Spleen (tissue), 11 donors: ENCODE measurements around the gene ROCK1. TPM values are rescaled to one million over a fixed set of nuclear protein-coding genes. Genes with fewer than 3 reads are reported as not detected.
A peak's percentile ranks its signal among the peaks of the same experiment; 100 is the strongest.

ENCODE experiments used
- DNase-seq: peaks from one replicate; pipeline ENCODE4 v3.0.0-alpha.2; 2020
- H3K27ac ChIP-seq, 8 donors: fragments of 200-600 bp; sonication (generic) in 7 of 8; 1 replicate in 4 of 8; 2 replicates in 4 of 8; pipeline versions ENCODE4 v1.5.0 to v1.8.0; 2016 to 2021; ENCODE audit warnings: inconsistent platforms in 4 of 8, mild to moderate bottlenecking in 4 of 8, moderate library complexity in 1 of 8
- H3K27me3 ChIP-seq, 7 donors: fragments of 200-600 bp; sonication (generic) in 6 of 7; replicated peaks in 1 of 7; 1 replicate in 4 of 7; 2 replicates in 3 of 7; pipeline versions ENCODE4 v1.5.0 to v1.8.0; 2016 to 2021; ENCODE audit warnings: inconsistent platforms in 3 of 7, mild to moderate bottlenecking in 1 of 7
- H3K36me3 ChIP-seq, 6 donors: fragments of 200-600 bp; sonication (generic) in 5 of 6; 1 replicate in 4 of 6; 2 replicates in 2 of 6; pipeline versions ENCODE4 v1.5.0 to v1.8.0; 2016 to 2021; ENCODE audit warnings: inconsistent platforms in 2 of 6
- H3K4me1 ChIP-seq, 6 donors: fragments of 200-600 bp; sonication (generic) in 5 of 6; 1 replicate in 3 of 6; 2 replicates in 3 of 6; pipeline versions ENCODE4 v1.5.0 to v1.8.0; 2016 to 2021; ENCODE audit warnings: inconsistent platforms in 3 of 6
- H3K4me3 ChIP-seq, 8 donors: fragments of 200-600 bp; sonication (generic) in 7 of 8; 1 replicate in 4 of 8; 2 replicates in 4 of 8; pipeline versions ENCODE4 v1.5.0 to v1.8.0; 2016 to 2021; ENCODE audit warnings: inconsistent platforms in 4 of 8, mild to moderate bottlenecking in 4 of 8, moderate library complexity in 2 of 8
- H3K9me3 ChIP-seq, 8 donors: fragments of 200-600 bp; sonication (generic) in 7 of 8; 1 replicate in 4 of 8; 2 replicates in 4 of 8; pipeline versions ENCODE4 v1.5.0 to v1.8.0; 2016 to 2021; ENCODE audit warnings: inconsistent platforms in 4 of 8
- CTCF ChIP-seq, 11 experiments: fragments of 200-600 bp in 7 of 11; fragments of 450-650 bp in 4 of 11; sonication (generic) in 4 of 11; IDR thresholded peaks in 8 of 11; conservative IDR thresholded peaks in 3 of 11; 1 replicate in 7 of 11; 2 replicates in 4 of 11; pipeline versions ENCODE4 v1.4.0 to v1.8.0; 2016 to 2021; ENCODE audit warnings: antibody characterized with exemption in 11 of 11, inconsistent platforms in 4 of 11, mild to moderate bottlenecking in 1 of 11
- POLR2A ChIP-seq, 3 donors: fragments of 450-650 bp; IDR thresholded peaks; one replicate each; pipeline ENCODE4 v1.5.1; 2017; ENCODE audit warnings: antibody characterized with exemption in 3 of 3, mild to moderate bottlenecking in 1 of 3
- POLR2AphosphoS5 ChIP-seq, 3 donors: sonication (generic); formaldehyde crosslinking; IDR thresholded peaks; one replicate each; pipeline ENCODE4 v1.5.1; 2017; ENCODE audit warnings: antibody characterized with exemption in 3 of 3
- WGBS, 5 donors: extraction: QIAGEN DNeasy Blood & Tissue Kit in 3 of 5; methylation state at CpG; one replicate each; pipeline versions ENCODE4 v1.1.5 to v1.1.7; 2013 to 2018; 5-methylcytosine and 5-hydroxymethylcytosine counted together
- intact Hi-C: fragments of 100-400 bp; cut with DNase I; formaldehyde crosslinking; loops from one replicate; pipeline ENCODE4 v1.15.0; 2023; ENCODE audit warnings: low total_unique reads
- polyA plus RNA-seq, 3 donors: library from polyadenylated mRNA; stranded (reverse); fragments of 200-250 nt; gene quantifications; one replicate each; pipeline ENCODE4 v1.2.1, GENCODE V29; 2013
- total RNA-seq, 7 donors: library from RNA; depleted of rRNA in 3 of 7; stranded (reverse); fragments of >200 nt in 3 of 7; fragmentation: NEBNext Ultra II Directional in 4 of 7; extraction: Animal tissue kit (Norgen Biotek cat#: 25700) in 4 of 7; gene quantifications; one replicate each; pipeline versions ENCODE4 v1.1.0 to v1.2.1, GENCODE V29; 2016 to 2021
- donor health status: healthy with polysubstance abuse.
- donor health status: DM: no; HTN: no; CAD: no; lungs with moderate emphysema.
- donor health status: DM: no; HTN: no; CAD: no.
- donor health status: Bipolar disorder and iron deficiency.
- donor health status: healthy.
- donor health status: DM: no; HTN: no; CAD: no.
- donor health status: DM: yes; HTN: yes; CAD: no.

Gene ROCK1
- total and polyA plus RNA-seq, 10 donors, result 8.9 to 111 (median 77.3) TPM

- intact Hi-C loops, result no loop called here
Measured at GRCh38 chr18:21117409-21118131, 6.0 kb upstream of the ROCK1 start.

GRCh38 chr18:21115519-21116411 lies 4.2 kb upstream of the ROCK1 start:
- Histone ChIP-seq H3K9me3 (no peaks in the 10 kb centered on the region), H3K27me3 (no peaks in the 10 kb centered on the region), H3K4me3 (no peak overlapping the region), H3K27ac (peak overlapping the region in 2 of 8 donors; percentile 83 to 87), H3K4me1 (peaks cover 0 to 39% (median 10%) of the 10 kb centered on the region in 6 donors), H3K36me3 (no peaks in the 10 kb centered on the region)
- intact Hi-C loops, result no loop called here
- TF ChIP-seq POLR2A (IDR thresholded peaks at IDR 0.05), result no peak
- no peak for TF ChIP-seq CTCF (IDR thresholded peaks at IDR 0.05 in 8 of 11, conservative IDR thresholded peaks at IDR 0.05 in 3 of 11)
- TF ChIP-seq POLR2AphosphoS5 (IDR thresholded peaks at IDR 0.05), result no peak
- 70 to 88% (median 77%) methylated on average over 7 of the region's 7 CpGs for WGBS, 5 donors
- no peak for DNase-seq

More at GRCh38 chr18:21117409-21118131, 6.0 kb upstream of the ROCK1 start:
- WGBS, 5 donors, result 38 to 52% (median 40%) methylated on average over 5 of the region's 5 CpGs
- Histone ChIP-seq H3K9me3 (no peaks in the 10 kb centered on the region), H3K27ac (peak overlapping the region in 7 of 8 donors; percentile 30 to 87 (median 62)), H3K4me1 (peaks cover 0 to 34% (median 8%) of the 10 kb centered on the region in 6 donors), H3K36me3 (no peaks in the 10 kb centered on the region), H3K4me3 (peak overlapping the region in 1 of 8 donors; percentile 16), H3K27me3 (no peaks in the 10 kb centered on the region)
- TF ChIP-seq POLR2AphosphoS5 (IDR thresholded peaks at IDR 0.05) (peak in 1 of 3 donors; percentile 28), POLR2A (IDR thresholded peaks at IDR 0.05) (no peak)
- DNase-seq, result no peak

- Histone ChIP-seq H3K27ac (peak overlapping the region; percentile 96 to 100 (median 99)), H3K27me3 (no peaks in the 10 kb centered on the region), H3K9me3 (no peaks in the 10 kb centered on the region), H3K4me3 (peak overlapping the region; percentile 59 to 97 (median 90)), H3K4me1 (peaks cover 19 to 54% (median 34%) of the 10 kb centered on the region in 6 donors), H3K36me3 (no peaks in the 10 kb centered on the region)
- no peak for DNase-seq
- intact Hi-C loops, result no loop called here
- 25 to 29% (median 29%) methylated on average over 9 of the region's 9 CpGs for WGBS, 5 donors
- TF ChIP-seq POLR2AphosphoS5 (IDR thresholded peaks at IDR 0.05), result no peak
- TF ChIP-seq POLR2A (IDR thresholded peaks at IDR 0.05), result no peak
- TF ChIP-seq CTCF (IDR thresholded peaks at IDR 0.05 in 8 of 11, conservative IDR thresholded peaks at IDR 0.05 in 3 of 11), result no peak
Measured at GRCh38 chr18:21112543-21113105, 1.0 kb upstream of the ROCK1 start.

- TF ChIP-seq CTCF (IDR thresholded peaks at IDR 0.05 in 8 of 11, conservative IDR thresholded peaks at IDR 0.05 in 3 of 11) (peak in 2 of 11 experiments; percentile 1 to 11), POLR2AphosphoS5 (IDR thresholded peaks at IDR 0.05) (no peak)
- intact Hi-C loops, result no loop called here
- peak overlapping the region; percentile 96 to 100 (median 99) for H3K27ac ChIP-seq
- 0 to 1% (median 1%) methylated on average over 15 to 16 of the region's 16 CpGs for WGBS, 5 donors
- H3K27me3 ChIP-seq, result no peaks in the 10 kb centered on the region
- peaks cover 24 to 54% (median 35%) of the 10 kb centered on the region in 6 donors for H3K4me1 ChIP-seq
- peak; percentile 93 for DNase-seq
- peak overlapping the region; percentile 59 to 97 (median 90) for H3K4me3 ChIP-seq
- H3K9me3 ChIP-seq, result no peaks in the 10 kb centered on the region
- H3K36me3 ChIP-seq, result no peaks in the 10 kb centered on the region
Measured at GRCh38 chr18:21112140-21112473, 494 bp upstream of the ROCK1 start.
